Endothelial cell of umbilical vein (primary cell): Measurements from ENCODE around the gene ZNF366. TPM values are rescaled to one million over a fixed set of nuclear protein-coding genes. Genes with fewer than 3 reads are reported as not detected.

Experiments
- BruUV-seq: library from RNA; stranded (reverse); fragments of 400-500 nt; replicated peaks from 2 replicates; lab custom pipeline; 2021; lab: Mats Ljungman, UMichigan
- CTCF ChIA-PET: fragments of 300-600, 350-600 bp; sonication (Branson Sonifier 250); formaldehyde crosslinking; loops from one replicate; lab custom pipeline; 2021; ENCODE audit warnings: antibody characterized with exemption, inconsistent platforms; lab: Charles Lee
- POLR2A ChIA-PET: fragments of 300-600, 350-600 bp; sonication (Branson Sonifier 250); formaldehyde crosslinking; loops from one replicate; lab custom pipeline; 2021; ENCODE audit warnings: antibody characterized with exemption, inconsistent platforms; lab: Charles Lee
- DNase-seq: peaks from one replicate; pipeline ENCODE4 v3.0.0-alpha.2; 2011; ENCODE audit warnings: low read depth, low spot score
- FAIRE-seq: peaks from 2 replicates; lab custom pipeline; 2011; peaks lifted over from hg19 to GRCh38; lab: Jason Lieb, UNC
- H2AFZ ChIP-seq: 2 replicates; pipeline ENCODE4 v1.6.0; 2012; ENCODE audit warnings: low read depth, low read length, control low read depth, inconsistent platforms
- H3K27ac ChIP-seq: 2 replicates; pipeline ENCODE4 v1.5.1; 2011; ENCODE audit warnings: low read depth, mild to moderate bottlenecking, control low read depth, low read length, moderate library complexity; ENCODE audit not compliant: insufficient read depth
- H3K27me3 ChIP-seq, 2 experiments: 2 replicates each; pipeline versions ENCODE4 v1.6.0 to v1.6.1; 2011; ENCODE audit warnings: low read length in 2 of 2, mixed read lengths in 1 of 2; ENCODE audit not compliant: control insufficient read depth in 2 of 2, insufficient read depth in 2 of 2
- H3K36me3 ChIP-seq, 2 experiments: 2 replicates in 1 of 2; 3 replicates in 1 of 2; pipeline ENCODE4 v1.5.1; 2011; ENCODE audit warnings: low read length in 2 of 2, mild to moderate bottlenecking in 1 of 2, moderate library complexity in 1 of 2; ENCODE audit not compliant: control insufficient read depth in 2 of 2, insufficient read depth in 2 of 2; ENCODE audit errors: extremely low read depth in 1 of 2
- H3K4me1 ChIP-seq: 3 replicates; pipeline ENCODE4 v1.5.1; 2011; ENCODE audit warnings: mild to moderate bottlenecking, low read length; ENCODE audit not compliant: control insufficient read depth, insufficient read depth; ENCODE audit errors: extremely low read depth
- H3K4me2 ChIP-seq: 2 replicates; pipeline ENCODE4 v1.6.1; 2011; ENCODE audit warnings: low read length, control low read depth, mixed read lengths; ENCODE audit not compliant: insufficient read depth
- H3K4me3 ChIP-seq, 3 experiments: fragments of 200-600 bp in 1 of 3; sonication (generic), shearing (Covaris generic) in 1 of 3; replicated peaks in 1 of 3; 2 replicates each; pipeline ENCODE4 v1.5.1; 2011 to 2016; ENCODE audit warnings: control low read depth in 3 of 3, low read length in 3 of 3, mild to moderate bottlenecking in 2 of 3, inconsistent platforms in 1 of 3, low read depth in 1 of 3, moderate library complexity in 1 of 3; ENCODE audit not compliant: insufficient read depth in 1 of 3
- H3K79me2 ChIP-seq: 2 replicates; pipeline ENCODE4 v1.6.0; 2012; ENCODE audit warnings: low read length, inconsistent platforms; ENCODE audit not compliant: control insufficient read depth, insufficient read depth
- H3K9ac ChIP-seq: replicated peaks from 2 replicates; pipeline ENCODE3; 2011; ENCODE audit warnings: low read length, control low read depth; ENCODE audit not compliant: insufficient read depth; ENCODE audit errors: extremely low read depth
- H3K9me1 ChIP-seq: replicated peaks from 3 replicates; pipeline ENCODE4 v1.6.0; 2011; ENCODE audit warnings: mild to moderate bottlenecking, low read length; ENCODE audit not compliant: control insufficient read depth, insufficient read depth; ENCODE audit errors: extremely low read depth
- H3K9me3 ChIP-seq: replicated peaks from 2 replicates; pipeline ENCODE4 v1.5.1; 2012; ENCODE audit warnings: low read length, inconsistent platforms; ENCODE audit not compliant: control insufficient read depth, insufficient read depth
- H4K20me1 ChIP-seq: replicated peaks from 2 replicates; pipeline ENCODE3; 2011; ENCODE audit warnings: mild to moderate bottlenecking, low read length; ENCODE audit not compliant: control insufficient read depth, insufficient read depth; ENCODE audit errors: extremely low read depth
- CTCF ChIP-seq, 2 donors: IDR thresholded peaks; 1 replicate in 1 of 2; 2 replicates in 1 of 2; pipeline ENCODE4 v1.5.1; 2011; ENCODE audit warnings: low read length in 2 of 2, mild to moderate bottlenecking in 2 of 2, moderate library complexity in 2 of 2, control low read depth in 1 of 2, inconsistent platforms in 1 of 2, low read depth in 1 of 2; ENCODE audit not compliant: insufficient read depth in 1 of 2; ENCODE audit errors: extremely low read depth in 1 of 2
- EZH2 ChIP-seq: IDR thresholded peaks from 2 replicates; pipeline ENCODE4 v1.6.1; 2012; ENCODE audit warnings: borderline replicate concordance, low read depth, mild to moderate bottlenecking, moderate library complexity, low read length, inconsistent platforms; ENCODE audit not compliant: severe bottlenecking
- FOS ChIP-seq: IDR thresholded peaks from 2 replicates; pipeline ENCODE4 v1.6.1; 2011; ENCODE audit warnings: mild to moderate bottlenecking, low read length, moderate library complexity, borderline replicate concordance; ENCODE audit not compliant: insufficient read depth
- GATA2 ChIP-seq: IDR thresholded peaks from 2 replicates; pipeline ENCODE4 v1.7.0; 2011; ENCODE audit warnings: low read depth, mild to moderate bottlenecking, moderate library complexity, mixed read lengths, low read length; ENCODE audit not compliant: insufficient read length, insufficient read depth
- JUN ChIP-seq: IDR thresholded peaks from 2 replicates; pipeline ENCODE4 v1.6.1; 2011; ENCODE audit warnings: borderline replicate concordance, low read depth; ENCODE audit not compliant: insufficient read length, insufficient read depth
- MAX ChIP-seq: IDR thresholded peaks from 2 replicates; pipeline ENCODE4 v1.6.1; 2011; ENCODE audit not compliant: insufficient read depth, insufficient read length
- MYC ChIP-seq: IDR thresholded peaks from one replicate; pipeline ENCODE4 v1.6.1; 2011; ENCODE audit warnings: mild to moderate bottlenecking, low read depth, low read length
- POLR2A ChIP-seq: IDR thresholded peaks from 2 replicates; pipeline ENCODE4 v1.6.1; 2012; ENCODE audit warnings: low read depth, mild to moderate bottlenecking, control low read depth, low read length
- POLR2AphosphoS5 ChIP-seq: IDR thresholded peaks from 2 replicates; pipeline ENCODE4 v1.6.1; 2012; ENCODE audit warnings: low read depth, mild to moderate bottlenecking, control low read depth, low read length, moderate library complexity; ENCODE audit not compliant: insufficient read depth
- dilution Hi-C: fragments of 300-500 bp; cut with MboI; formaldehyde crosslinking; loops from one replicate; pipeline ENCODE4 v1.15.0; 2019; ENCODE audit warnings: low sequenced_read_pairs; ENCODE audit not compliant: extremely low pct_ligation_motif_present
- intact Hi-C: fragments of 100-400 bp; cut with micrococcal nuclease; formaldehyde crosslinking; loops from one replicate; pipeline ENCODE4 v1.10.0; 2022
- polyA plus RNA-seq, 4 experiments: library from polyadenylated mRNA; depleted of rRNA in 3 of 4; stranded (reverse) in 3 of 4; unstranded in 1 of 4; fragments of >200 nt; gene quantifications; 2 replicates each; pipeline versions ENCODE4 v1.2.1 to v1.2.3, GENCODE V29; 2011 to 2012; ENCODE audit warnings: missing spikeins in 1 of 4
- total RNA-seq: library from RNA; stranded (reverse); gene quantifications from 2 replicates; pipeline ENCODE4 v1.2.3, GENCODE V29; 2021

Gene ZNF366
- total and polyA plus RNA-seq, 2 donors (not counting 3 experiments of a cell fraction or from before 2014, with no cell fraction given) = 1.3 to 4.1 TPM

- no peaks in the 10 kb centered on the region for H3K9me1 ChIP-seq
- no peaks in the 10 kb centered on the region for H3K79me2 ChIP-seq
- dilution Hi-C loops (no loop called here), intact Hi-C loops (no loop called here)
- H2AFZ ChIP-seq = no peak overlapping the region
- no peaks in the 10 kb centered on the region for H4K20me1 ChIP-seq
- no peaks in the 10 kb centered on the region for H3K9me3 ChIP-seq
- TF ChIP-seq JUN = no peak
- no peak for TF ChIP-seq MAX
- TF ChIP-seq MYC = no peak
- TF ChIP-seq EZH2 = no peak
- no peak for TF ChIP-seq POLR2A
- TF ChIP-seq FOS = no peak
- no peak for TF ChIP-seq POLR2AphosphoS5
- no peak for TF ChIP-seq CTCF (IDR thresholded peaks at IDR 0.05; ENCODE audit: extremely low read depth in 1 of 2, insufficient read depth in 1 of 2, low read depth in 1 of 2, low read length in 2 of 2)
- TF ChIP-seq GATA2 = no peak
- no peak overlapping the region for H3K4me3 ChIP-seq
- H3K9ac ChIP-seq = no peak overlapping the region
- H3K4me2 ChIP-seq = no peak overlapping the region
- no peak overlapping the region for H3K27ac ChIP-seq
- H3K4me1 ChIP-seq = no peaks in the 10 kb centered on the region
- BruUV-seq = no TSS peak
- POLR2A ChIA-PET = no interaction called here
- FAIRE-seq (no peak), DNase-seq (no peak)
- CTCF ChIA-PET = interaction anchor here (1.3 kb wide), 1 partner anchor 13 kb away, joined by 6 read pairs; no protein-coding TSS in a partner anchor
- H3K36me3 ChIP-seq = no peaks in the 10 kb centered on the region
- H3K27me3 ChIP-seq = no peaks in the 10 kb centered on the region
Observed at GRCh38 chr5:72408127-72408526, 99.1 kb downstream of the ZNF366 start.
